ENCODE measurements around the gene ANGPT4. TPM values are rescaled to one million over a fixed set of nuclear protein-coding genes. Genes with fewer than 3 reads are reported as not detected.

The ANGPT4 gene
- total RNA-seq, 6 experiments from 2014 or later, result 0.04 to 0.12 TPM; not detected in 4

DNA sequence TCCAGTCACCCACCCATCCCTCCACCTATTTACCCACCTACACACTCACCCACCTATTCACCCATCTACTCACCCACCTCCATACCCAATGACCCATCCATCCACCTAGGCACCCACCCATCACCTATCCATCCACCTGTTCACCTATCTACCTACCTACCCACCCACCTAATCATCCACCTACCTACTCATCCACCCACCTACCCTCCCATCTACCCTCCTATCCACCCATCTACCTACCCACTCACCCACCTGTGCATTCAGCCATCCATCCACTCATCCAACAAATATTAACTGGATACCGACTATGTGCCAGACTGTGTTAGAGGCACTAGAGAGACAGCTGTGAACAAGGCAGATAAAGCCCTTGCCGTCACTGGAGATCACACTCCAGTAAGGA is 45.6 kb upstream of the ANGPT4 start:
- Histone ChIP-seq H3K4me3 (no peak overlapping the region), H3K27ac (no peak overlapping the region), H3K27me3 (no peaks in the 10 kb centered on the region), H3K4me1 (no peaks in the 10 kb centered on the region), H3K9me3 (no peaks in the 10 kb centered on the region), H3K36me3 (no peaks in the 10 kb centered on the region)
- intact Hi-C loops (cut with DNase I), result loop anchor here (10.0 kb wide), 1 partner anchor 243 kb away; the partner anchor contains the start of gene C20orf202 (in 2 of the 2)
- WGBS (ENCODE audit: insufficient coverage, low coverage, low lambda C conversion rate, missing lambda C conversion rate), result 30% methylated on average over 2 of the region's 2 CpGs
- DNase-seq (no peak), ATAC-seq (no peak)
- TF ChIP-seq, protein P1, sequence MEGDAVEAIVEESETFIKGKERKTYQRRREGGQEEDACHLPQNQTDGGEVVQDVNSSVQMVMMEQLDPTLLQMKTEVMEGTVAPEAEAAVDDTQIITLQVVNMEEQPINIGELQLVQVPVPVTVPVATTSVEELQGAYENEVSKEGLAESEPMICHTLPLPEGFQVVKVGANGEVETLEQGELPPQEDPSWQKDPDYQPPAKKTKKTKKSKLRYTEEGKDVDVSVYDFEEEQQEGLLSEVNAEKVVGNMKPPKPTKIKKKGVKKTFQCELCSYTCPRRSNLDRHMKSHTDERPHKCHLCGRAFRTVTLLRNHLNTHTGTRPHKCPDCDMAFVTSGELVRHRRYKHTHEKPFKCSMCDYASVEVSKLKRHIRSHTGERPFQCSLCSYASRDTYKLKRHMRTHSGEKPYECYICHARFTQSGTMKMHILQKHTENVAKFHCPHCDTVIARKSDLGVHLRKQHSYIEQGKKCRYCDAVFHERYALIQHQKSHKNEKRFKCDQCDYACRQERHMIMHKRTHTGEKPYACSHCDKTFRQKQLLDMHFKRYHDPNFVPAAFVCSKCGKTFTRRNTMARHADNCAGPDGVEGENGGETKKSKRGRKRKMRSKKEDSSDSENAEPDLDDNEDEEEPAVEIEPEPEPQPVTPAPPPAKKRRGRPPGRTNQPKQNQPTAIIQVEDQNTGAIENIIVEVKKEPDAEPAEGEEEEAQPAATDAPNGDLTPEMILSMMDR (IDR thresholded peaks at IDR 0.05), result no peak
- TF ChIP-seq POLR2A (IDR thresholded peaks at IDR 0.05), result no peak

DNA sequence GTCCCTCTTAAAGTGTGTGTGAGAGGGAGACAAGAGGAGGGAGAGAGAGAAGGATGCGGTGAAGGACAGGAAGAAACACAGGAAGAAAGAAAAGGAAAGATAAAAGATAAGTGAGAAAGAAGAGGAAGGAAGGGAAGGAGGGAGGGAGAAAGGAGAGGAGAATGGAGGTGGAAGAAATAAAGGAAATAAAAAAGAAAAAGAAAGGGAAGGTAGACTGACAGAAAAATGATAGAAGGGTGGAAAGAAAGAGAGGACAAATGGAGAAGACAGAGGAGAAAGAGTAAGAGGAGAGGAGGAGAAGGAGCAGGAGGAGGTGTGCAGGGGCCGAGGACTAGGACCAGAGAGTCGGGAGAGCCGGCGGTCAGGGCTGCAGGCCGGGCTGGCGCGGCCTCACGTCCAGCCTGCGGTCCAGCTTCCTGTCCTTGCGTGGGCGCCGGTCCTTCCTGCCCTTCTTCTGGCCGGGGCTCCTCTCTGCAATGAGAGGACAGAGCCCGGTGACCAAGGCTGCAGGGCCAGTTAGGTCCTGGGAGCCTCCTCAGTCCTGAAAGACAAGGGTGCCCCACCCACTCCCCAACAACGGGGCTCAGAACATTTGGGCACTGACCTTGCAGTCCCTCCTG is 44.0 kb upstream of the ANGPT4 start:
- Histone ChIP-seq H3K9me3 (no peaks in the 10 kb centered on the region), H3K36me3 (no peaks in the 10 kb centered on the region), H3K4me1 (no peaks in the 10 kb centered on the region), H3K27me3 (peaks cover 0 to 6% of the 10 kb centered on the region in 2 donors), H3K4me3 (no peak overlapping the region), H3K27ac (no peak overlapping the region)
- TF ChIP-seq, protein P1 (IDR thresholded peaks at IDR 0.05), result no peak
- no peak for TF ChIP-seq POLR2A (IDR thresholded peaks at IDR 0.05)
- 40% methylated on average over 1 of the region's 16 CpGs for WGBS (ENCODE audit: insufficient coverage, low coverage, low lambda C conversion rate, missing lambda C conversion rate)
- DNase-seq (no peak), ATAC-seq (no peak)
- intact Hi-C loops (cut with DNase I), result loop anchor here (5.0 to 10.0 kb wide), 3 partner anchors 143 to 245 kb away; partner anchors contain the start of gene C20orf202 (in 2 of the 2)

DNA sequence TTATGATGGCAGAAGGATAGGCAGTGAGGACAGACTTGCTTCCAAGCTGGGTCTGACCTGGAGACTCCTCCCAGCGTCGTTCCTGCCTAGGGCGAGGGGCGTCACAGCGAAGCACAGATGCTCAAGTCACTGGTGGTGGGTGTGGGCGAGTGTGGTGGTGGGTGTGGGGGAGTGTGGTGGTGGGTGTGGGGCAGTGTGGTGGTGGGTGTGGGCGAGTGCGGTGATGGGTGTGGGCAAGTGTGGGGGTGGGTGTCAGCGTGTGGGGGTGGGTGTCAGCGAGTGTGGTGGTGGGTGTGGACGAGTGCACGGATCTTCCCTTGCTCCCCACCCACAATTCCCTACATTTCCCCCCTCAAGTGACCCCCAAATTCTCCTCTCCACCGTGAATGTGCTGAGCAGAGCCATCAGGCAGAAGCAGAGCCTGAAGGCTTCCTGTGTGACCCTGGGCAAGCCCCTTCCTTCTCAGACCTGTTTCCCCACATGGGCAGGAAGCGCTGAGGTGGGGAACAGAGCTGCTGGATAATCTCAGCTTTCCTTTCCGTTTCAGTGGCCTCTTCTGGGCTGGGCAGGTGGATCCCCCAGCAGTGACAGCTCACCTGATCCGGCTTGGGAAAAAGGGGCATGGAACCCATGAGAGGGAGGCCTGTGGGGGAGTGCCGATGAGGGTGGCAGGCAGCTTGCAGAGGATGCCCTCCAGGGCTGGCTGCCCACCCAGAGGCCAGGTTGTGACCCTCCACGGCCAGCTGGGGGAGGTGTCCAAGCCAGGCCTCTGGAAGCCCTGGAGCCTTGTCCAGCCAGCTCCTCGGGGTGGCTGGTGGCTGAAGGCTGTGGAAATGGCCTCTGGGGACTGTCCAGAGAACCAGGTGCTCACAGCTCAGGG is 43.0 kb upstream of the ANGPT4 start:
- H3K4me3 ChIP-seq, result no peak overlapping the region
- ATAC-seq (no peak), DNase-seq (no peak)
- H3K27ac ChIP-seq, result no peak overlapping the region
- H3K36me3 ChIP-seq, result no peaks in the 10 kb centered on the region
- H3K9me3 ChIP-seq, result no peaks in the 10 kb centered on the region
- intact Hi-C loops (cut with DNase I), result loop anchor here (5.0 kb wide), 2 partner anchors 142 to 147 kb away; no protein-coding TSS in a partner anchor
- TF ChIP-seq, protein P1 (IDR thresholded peaks at IDR 0.05), result no peak
- no peak for TF ChIP-seq POLR2A (IDR thresholded peaks at IDR 0.05)
- 40% methylated on average over 12 of the region's 19 CpGs for WGBS (ENCODE audit: insufficient coverage, low coverage, low lambda C conversion rate, missing lambda C conversion rate)
- no peaks in the 10 kb centered on the region for H3K4me1 ChIP-seq
- peaks cover 0 to 6% of the 10 kb centered on the region in 2 donors for H3K27me3 ChIP-seq

DNA sequence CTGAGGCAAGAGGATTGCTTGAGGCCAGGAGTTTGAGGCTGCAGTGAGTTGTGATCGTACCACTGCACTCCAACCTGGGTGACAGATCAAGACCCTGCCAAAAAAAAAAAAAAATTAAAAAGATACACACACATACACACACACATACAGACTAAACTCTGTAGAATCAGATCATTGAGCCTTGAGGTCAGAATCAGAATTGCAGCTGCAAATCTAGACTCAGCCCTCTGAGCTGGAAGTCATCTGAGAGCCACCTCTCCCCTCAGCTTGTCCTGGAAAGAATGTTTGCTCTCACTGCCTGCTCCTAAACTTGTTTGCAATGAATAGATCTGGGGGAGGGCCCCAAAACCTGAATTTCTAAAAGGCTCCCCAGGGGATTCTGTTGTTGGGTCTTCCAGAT is 41.4 kb upstream of the ANGPT4 start:
- no peaks in the 10 kb centered on the region for H3K9me3 ChIP-seq
- H3K4me3 ChIP-seq, result no peak overlapping the region
- no peaks in the 10 kb centered on the region for H3K4me1 ChIP-seq
- no peak for ATAC-seq
- H3K27ac ChIP-seq, result no peak overlapping the region
- no peak for TF ChIP-seq POLR2A (IDR thresholded peaks at IDR 0.05)
- TF ChIP-seq, protein P1 (IDR thresholded peaks at IDR 0.05), result no peak
- WGBS (ENCODE audit: insufficient coverage, low coverage, low lambda C conversion rate, missing lambda C conversion rate), result 67% methylated on average over 1 of the region's 1 CpG
- H3K36me3 ChIP-seq, result no peaks in the 10 kb centered on the region
- intact Hi-C loops (cut with DNase I), result loop anchor here (5.0 kb wide), 2 partner anchors 140 to 145 kb away; no protein-coding TSS in a partner anchor
- H3K27me3 ChIP-seq, result peaks cover 0 to 6% of the 10 kb centered on the region in 2 donors
- no peak for DNase-seq
